Keratinocyte (primary cell): ENCODE measurements around the gene SLC51B. TPM values are rescaled to one million over a fixed set of nuclear protein-coding genes. Genes with fewer than 3 reads are reported as not detected.

Source experiments
- DNase-seq: peaks from one replicate; pipeline ENCODE4 v3.0.0-alpha.2; 2011; ENCODE audit warnings: low read depth, missing footprints, low spot score
- FAIRE-seq: peaks from 2 replicates; lab custom pipeline; 2011; peaks lifted over from hg19 to GRCh38; lab: Jason Lieb, UNC
- H2AFZ ChIP-seq: 2 replicates; pipeline ENCODE4 v1.6.0; 2012; ENCODE audit warnings: low read length, control low read depth, inconsistent platforms; ENCODE audit not compliant: control insufficient read depth
- H3K27ac ChIP-seq: 2 replicates; pipeline ENCODE4 v1.5.1; 2011; ENCODE audit warnings: low read length; ENCODE audit not compliant: control insufficient read depth, insufficient read depth
- H3K27me3 ChIP-seq: 3 replicates; pipeline ENCODE4 v1.6.0; 2011; ENCODE audit warnings: low read length; ENCODE audit not compliant: control insufficient read depth, insufficient read depth; ENCODE audit errors: extremely low read depth
- H3K36me3 ChIP-seq, 2 experiments: 2 replicates in 1 of 2; 3 replicates in 1 of 2; pipeline ENCODE4 v1.5.1; 2011; ENCODE audit warnings: low read length in 2 of 2, mild to moderate bottlenecking in 1 of 2; ENCODE audit not compliant: control insufficient read depth in 2 of 2, insufficient read depth in 2 of 2; ENCODE audit errors: extremely low read depth in 1 of 2
- H3K4me1 ChIP-seq: 3 replicates; pipeline ENCODE4 v1.5.1; 2011; ENCODE audit warnings: low read length; ENCODE audit not compliant: control insufficient read depth, insufficient read depth; ENCODE audit errors: extremely low read depth
- H3K4me2 ChIP-seq: 3 replicates; pipeline ENCODE4 v1.6.0; 2011; ENCODE audit warnings: low read depth, low read length; ENCODE audit not compliant: control insufficient read depth, insufficient read depth; ENCODE audit errors: extremely low read depth
- H3K4me3 ChIP-seq, 3 experiments: fragments of 200-600 bp in 1 of 3; sonication (generic) in 1 of 3; 2 replicates in 2 of 3; 3 replicates in 1 of 3; pipeline ENCODE4 v1.5.1; 2011 to 2016; ENCODE audit warnings: low read length in 3 of 3, mild to moderate bottlenecking in 3 of 3, control low read depth in 2 of 3, inconsistent platforms in 1 of 3, low read depth in 1 of 3, mixed read lengths in 1 of 3, mixed run types in 1 of 3, moderate library complexity in 1 of 3; ENCODE audit not compliant: control insufficient read depth in 2 of 3, insufficient read depth in 2 of 3; ENCODE audit errors: extremely low read depth in 1 of 3
- H3K79me2 ChIP-seq: 2 replicates; pipeline ENCODE4 v1.6.0; 2012; ENCODE audit warnings: low read length; ENCODE audit not compliant: control insufficient read depth, insufficient read depth
- H3K9ac ChIP-seq: 3 replicates; pipeline ENCODE4 v1.6.0; 2011; ENCODE audit warnings: low read length; ENCODE audit not compliant: control insufficient read depth, insufficient read depth; ENCODE audit errors: extremely low read depth
- H3K9me1 ChIP-seq: 3 replicates; pipeline ENCODE4 v1.6.0; 2011; ENCODE audit warnings: low read length; ENCODE audit not compliant: control insufficient read depth, insufficient read depth; ENCODE audit errors: extremely low read depth
- H3K9me3 ChIP-seq: 2 replicates; pipeline ENCODE4 v1.5.1; 2012; ENCODE audit warnings: low read depth, low read length; ENCODE audit not compliant: control insufficient read depth
- H4K20me1 ChIP-seq: 3 replicates; pipeline ENCODE4 v1.6.0; 2011; ENCODE audit warnings: low read length; ENCODE audit not compliant: control insufficient read depth, insufficient read depth; ENCODE audit errors: extremely low read depth
- EZH2 ChIP-seq: IDR thresholded peaks from one replicate; pipeline ENCODE4 v1.6.1; 2012; ENCODE audit warnings: inconsistent platforms, mild to moderate bottlenecking, low read length, moderate library complexity
- dilution Hi-C: fragments of 300-500 bp; cut with MboI; formaldehyde crosslinking; loops from one replicate; pipeline ENCODE4 v1.7.0; 2020; ENCODE audit warnings: low sequenced_read_pairs; ENCODE audit not compliant: extremely low pct_ligation_motif_present
- polyA plus RNA-seq, 5 experiments: library from polyadenylated mRNA; depleted of rRNA in 3 of 5; stranded (reverse) in 3 of 5; stranded (forward) in 1 of 5; unstranded in 1 of 5; fragments of >200 nt; gene quantifications; 1 replicate in 1 of 5; 2 replicates in 3 of 5; 3 replicates in 1 of 5; pipeline versions ENCODE4 v1.2.1 to v1.2.3, GENCODE V29; 2011 to 2012; ENCODE audit warnings: missing spikeins in 2 of 5, low read depth in 1 of 5, low replicate concordance in 1 of 5
- TF ChIP-seq, protein P1 (sequence below), 3 experiments: IDR thresholded peaks in 1 of 3; conservative IDR thresholded peaks in 1 of 3; optimal IDR thresholded peaks in 1 of 3; 2 replicates in 2 of 3; 3 replicates in 1 of 3; pipeline versions ENCODE3 to v1.5.1; 2011; ENCODE audit warnings: low read length in 3 of 3, mild to moderate bottlenecking in 3 of 3, moderate library complexity in 2 of 3, control low read depth in 1 of 3, inconsistent platforms in 1 of 3; ENCODE audit not compliant: insufficient read depth in 2 of 3; ENCODE audit errors: extremely low read depth in 1 of 3

Gene SLC51B
- polyA plus RNA-seq, 1 donor (not counting 4 experiments of a cell fraction or from before 2014, with no cell fraction given) = not detected

DNA sequence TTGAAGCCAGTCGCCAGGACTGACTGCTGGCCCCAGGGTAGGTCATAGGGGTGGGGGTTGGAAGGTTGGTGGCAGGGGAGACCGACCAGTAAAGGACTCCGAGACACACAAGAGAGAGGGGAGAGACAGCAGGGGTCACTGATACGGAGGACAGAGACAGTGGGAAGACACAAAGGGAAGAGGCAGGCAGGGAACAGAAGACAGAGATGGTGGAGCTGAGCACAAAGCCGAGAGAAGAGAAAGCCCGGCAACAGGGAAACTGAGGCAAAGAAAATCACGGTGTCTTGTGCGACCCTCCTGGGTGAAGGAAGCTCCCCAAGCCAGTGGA is 22.1 kb downstream of the SLC51B start:
- H3K27ac ChIP-seq = no peak overlapping the region
- no peak overlapping the region for H2AFZ ChIP-seq
- no peak overlapping the region for H3K4me2 ChIP-seq
- H4K20me1 ChIP-seq = no peaks in the 10 kb centered on the region
- H3K9me3 ChIP-seq = no peaks in the 10 kb centered on the region
- FAIRE-seq = no peak
- no peaks in the 10 kb centered on the region for H3K9me1 ChIP-seq
- no peak overlapping the region for H3K9ac ChIP-seq
- no peaks in the 10 kb centered on the region for H3K36me3 ChIP-seq
- no peak for DNase-seq
- dilution Hi-C loops = no loop called here
- peaks cover 35% of the 10 kb centered on the region for H3K27me3 ChIP-seq
- H3K4me3 ChIP-seq = no peak overlapping the region
- H3K79me2 ChIP-seq = no peaks in the 10 kb centered on the region
- TF ChIP-seq, protein P1, sequence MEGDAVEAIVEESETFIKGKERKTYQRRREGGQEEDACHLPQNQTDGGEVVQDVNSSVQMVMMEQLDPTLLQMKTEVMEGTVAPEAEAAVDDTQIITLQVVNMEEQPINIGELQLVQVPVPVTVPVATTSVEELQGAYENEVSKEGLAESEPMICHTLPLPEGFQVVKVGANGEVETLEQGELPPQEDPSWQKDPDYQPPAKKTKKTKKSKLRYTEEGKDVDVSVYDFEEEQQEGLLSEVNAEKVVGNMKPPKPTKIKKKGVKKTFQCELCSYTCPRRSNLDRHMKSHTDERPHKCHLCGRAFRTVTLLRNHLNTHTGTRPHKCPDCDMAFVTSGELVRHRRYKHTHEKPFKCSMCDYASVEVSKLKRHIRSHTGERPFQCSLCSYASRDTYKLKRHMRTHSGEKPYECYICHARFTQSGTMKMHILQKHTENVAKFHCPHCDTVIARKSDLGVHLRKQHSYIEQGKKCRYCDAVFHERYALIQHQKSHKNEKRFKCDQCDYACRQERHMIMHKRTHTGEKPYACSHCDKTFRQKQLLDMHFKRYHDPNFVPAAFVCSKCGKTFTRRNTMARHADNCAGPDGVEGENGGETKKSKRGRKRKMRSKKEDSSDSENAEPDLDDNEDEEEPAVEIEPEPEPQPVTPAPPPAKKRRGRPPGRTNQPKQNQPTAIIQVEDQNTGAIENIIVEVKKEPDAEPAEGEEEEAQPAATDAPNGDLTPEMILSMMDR (optimal IDR thresholded peaks at IDR 0.05 in 1 of 3, IDR thresholded peaks at IDR 0.05 in 1 of 3, conservative IDR thresholded peaks at IDR 0.05 in 1 of 3; ENCODE audit: extremely low read depth in 1 of 3, insufficient read depth in 2 of 3, low read length in 3 of 3) = no peak
- no peak for TF ChIP-seq EZH2
- H3K4me1 ChIP-seq = no peaks in the 10 kb centered on the region

- no peak within 1 kb of the TSS for H3K4me3 ChIP-seq
Observed at GRCh38 chr15:65067645-65068402, 22.6 kb downstream of the SLC51B start, which contains the start of gene RASL12. Gene RASL12, minus strand, starts transcription at chr15:65067991. Its CDS starts 156 bp downstream, at chr15:65067835.

More at GRCh38 chr15:65067645-65068402, 22.6 kb downstream of the SLC51B start, which contains the start of gene RASL12:
- peaks cover 35% of the 10 kb centered on the region for H3K27me3 ChIP-seq
- no peaks in the 10 kb centered on the region for H3K9me1 ChIP-seq
- no peaks in the 10 kb centered on the region for H4K20me1 ChIP-seq
- dilution Hi-C loops = no loop called here
- DNase-seq = no peak
- FAIRE-seq = no peak
- H3K27ac ChIP-seq = no peak within 1 kb of the TSS
- H3K4me1 ChIP-seq = no peaks in the 10 kb centered on the region
- H3K4me2 ChIP-seq = no peak within 1 kb of the TSS
- no peaks in the 10 kb centered on the region for H3K36me3 ChIP-seq
- TF ChIP-seq, protein P1 (optimal IDR thresholded peaks at IDR 0.05 in 1 of 3, IDR thresholded peaks at IDR 0.05 in 1 of 3, conservative IDR thresholded peaks at IDR 0.05 in 1 of 3; ENCODE audit: extremely low read depth in 1 of 3, insufficient read depth in 2 of 3, low read length in 3 of 3) = no peak
- TF ChIP-seq EZH2 = peak; percentile 32
- H3K9ac ChIP-seq = no peak within 1 kb of the TSS
- H3K79me2 ChIP-seq = no peaks in the 10 kb centered on the region
- no peaks in the 10 kb centered on the region for H3K9me3 ChIP-seq
- no peak within 1 kb of the TSS for H2AFZ ChIP-seq
